NCI-H1930 (cell line): ENCODE measurements around the gene HEATR5A.
"Not testable (repeated sequence)": the region's sequence is repeated elsewhere in the genome, so short reads cannot be mapped to it uniquely, and the experiment has no call there.

Experiments
- DNase-seq, 2 experiments: peaks; one replicate each; lab custom pipeline; 2025; lab: John Stamatoyannopoulos, UW

The HEATR5A gene

DNA sequence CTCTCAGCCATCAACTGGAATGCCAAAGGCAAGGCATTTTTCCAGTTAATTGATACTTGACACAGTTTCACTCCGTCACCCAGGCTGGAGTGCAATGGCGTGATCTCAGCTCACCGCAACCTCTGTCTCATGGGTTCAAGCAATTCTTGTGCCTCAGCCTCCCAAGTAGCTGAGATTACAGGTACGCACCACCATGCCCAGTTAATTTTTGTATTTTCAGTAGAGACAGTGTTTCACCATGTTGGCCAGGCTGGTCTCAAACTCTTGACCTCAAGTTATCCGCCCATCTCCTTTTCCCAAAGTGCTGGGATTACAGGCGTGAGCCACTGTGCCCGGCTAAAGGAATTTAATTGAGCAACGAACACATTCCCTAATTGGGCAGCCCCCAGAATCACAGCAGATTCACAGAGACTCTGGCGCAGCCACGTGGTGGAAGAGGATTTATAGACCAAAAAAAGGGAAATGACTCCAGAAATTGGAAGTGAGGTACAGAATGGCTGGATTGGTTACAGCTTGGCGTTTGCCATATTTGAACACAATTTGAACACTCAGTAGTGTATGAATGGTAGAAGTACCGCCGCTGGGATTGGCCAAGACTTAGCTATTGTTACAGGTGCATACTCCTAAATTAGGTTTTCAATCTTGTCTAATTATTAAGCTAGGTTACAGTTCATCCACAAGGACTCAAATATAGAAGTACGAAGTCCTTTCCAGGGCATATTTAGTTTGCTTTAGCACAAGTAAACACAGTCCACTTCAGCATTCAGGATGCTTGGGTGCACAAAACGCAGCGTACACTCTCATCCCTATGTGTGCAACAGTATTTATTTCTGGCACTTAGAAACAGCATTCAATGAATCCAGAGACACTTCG is 162.6 kb downstream of the HEATR5A start:
- not testable (repeated sequence) for DNase-seq

DNA sequence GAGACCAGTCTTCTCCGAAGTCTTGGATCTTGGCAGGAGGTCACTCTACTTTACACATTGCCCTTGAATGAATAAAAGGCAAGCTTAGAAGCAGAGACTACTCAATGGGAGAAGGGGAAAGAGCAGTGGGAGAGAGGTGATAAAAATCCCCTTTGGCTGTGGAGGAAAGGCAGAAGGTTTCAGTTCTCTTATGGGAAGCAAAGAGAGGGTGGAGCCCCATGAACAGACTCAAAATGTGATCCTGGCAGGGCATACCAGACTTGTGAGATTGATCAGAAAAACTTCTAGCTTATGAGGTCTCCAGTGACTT is 163.2 kb downstream of the HEATR5A start:
- no peak for DNase-seq

DNA sequence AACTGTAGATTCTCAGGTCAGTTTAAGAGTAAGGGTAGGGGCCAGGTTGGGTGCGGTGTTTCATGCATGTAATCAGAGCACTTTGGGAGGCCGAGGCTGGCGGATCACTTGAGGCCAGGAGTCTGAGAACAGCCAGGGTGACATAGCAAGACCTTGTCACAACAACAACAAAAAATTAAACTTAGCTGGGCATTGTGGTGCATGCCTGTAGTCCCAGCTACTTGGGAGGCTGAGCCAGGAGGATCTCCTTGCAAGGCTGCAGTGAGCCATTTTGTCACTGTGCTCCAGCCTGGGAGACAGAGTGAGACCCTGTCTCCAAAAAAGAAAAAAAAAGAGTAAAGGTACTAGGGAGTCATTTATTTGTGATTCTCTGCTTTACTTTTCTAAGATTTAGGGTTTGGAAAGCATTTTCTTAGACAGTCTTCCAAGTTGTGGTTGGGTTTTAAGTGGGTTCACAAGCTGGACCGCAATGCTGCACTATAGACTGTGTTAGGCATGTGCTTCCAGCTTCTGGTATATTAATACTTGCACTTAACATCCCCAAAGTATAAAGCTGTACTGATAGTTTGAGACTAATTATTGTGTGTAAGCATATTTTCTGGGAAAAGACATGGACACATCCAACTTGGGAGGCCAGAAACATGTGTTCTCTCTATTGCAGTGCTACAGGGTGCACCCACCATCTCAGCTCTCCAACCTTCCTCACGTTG is 163.7 kb downstream of the HEATR5A start:
- DNase-seq = no peak

DNA sequence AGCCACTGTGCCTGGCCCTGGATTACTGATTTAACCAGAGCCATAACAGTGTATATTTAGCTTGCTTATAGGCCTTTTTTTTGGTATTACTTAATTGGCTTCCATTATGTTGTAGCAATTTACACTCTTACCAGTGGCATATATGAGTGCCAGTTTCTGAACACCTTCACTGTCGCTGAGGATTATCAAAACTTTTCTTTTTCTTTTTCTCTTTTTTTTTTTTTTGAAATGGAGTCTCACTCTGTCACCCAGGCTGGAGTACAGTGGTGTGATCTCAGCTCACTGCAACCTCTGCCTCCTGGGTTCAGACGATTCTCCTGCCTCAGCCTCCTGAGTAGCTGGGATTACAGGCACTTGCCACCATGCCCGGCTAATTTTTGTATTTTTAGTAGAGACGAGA is 164.4 kb downstream of the HEATR5A start:
- not testable (repeated sequence) for DNase-seq

DNA sequence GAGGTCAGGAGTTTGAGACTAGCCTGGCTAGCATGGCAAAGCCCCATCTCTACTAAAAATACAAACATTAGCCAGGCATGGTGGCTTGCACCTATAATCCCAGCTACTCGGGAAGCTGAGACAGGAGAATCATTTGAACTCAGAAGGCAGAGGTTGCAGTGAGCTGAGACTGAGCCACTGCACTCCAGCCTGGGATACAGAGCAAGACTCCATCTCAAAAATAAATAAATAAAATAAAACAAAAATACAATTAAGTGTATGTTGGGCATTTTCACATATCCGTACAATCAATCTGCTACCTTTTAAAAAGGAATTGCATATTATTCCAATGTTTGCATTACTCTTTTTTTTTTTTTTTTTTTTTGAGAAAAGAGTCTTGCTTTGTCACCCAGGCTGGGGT is 165.1 kb downstream of the HEATR5A start:
- DNase-seq = no peak

DNA sequence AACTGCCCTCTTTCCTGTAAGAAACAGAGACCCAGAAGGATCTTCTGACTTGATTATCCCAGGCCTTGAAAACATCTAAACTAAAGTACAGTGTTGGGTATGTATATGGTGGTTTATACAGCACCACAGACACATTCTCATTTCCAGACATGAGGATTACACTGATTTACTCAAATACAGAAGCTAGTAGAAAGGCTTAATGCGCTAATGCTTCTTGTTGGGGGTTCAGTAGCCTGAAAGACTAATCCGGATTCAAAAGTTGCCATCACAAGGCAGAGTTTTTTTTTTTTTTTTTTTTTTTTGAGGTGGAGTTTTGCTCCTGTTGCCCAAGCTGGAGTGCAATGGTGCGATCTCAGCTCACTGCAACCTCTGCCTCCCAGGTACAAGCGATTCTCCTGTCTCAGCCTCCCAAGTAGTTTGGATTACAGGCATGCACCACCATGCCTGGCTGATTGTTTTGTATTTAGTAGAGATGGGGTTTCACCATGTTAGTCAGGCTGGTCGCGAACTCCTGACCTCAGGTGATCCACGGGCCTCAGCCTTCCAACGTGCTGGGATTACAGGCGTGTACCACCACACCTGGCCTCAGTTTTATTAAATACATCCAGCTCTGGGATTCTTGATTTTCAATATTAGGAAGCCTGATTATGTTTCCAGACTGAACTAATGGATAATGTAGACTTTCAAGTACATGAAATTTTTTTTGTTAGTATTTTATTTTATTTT is 166.4 kb downstream of the HEATR5A start:
- no peak for DNase-seq

DNA sequence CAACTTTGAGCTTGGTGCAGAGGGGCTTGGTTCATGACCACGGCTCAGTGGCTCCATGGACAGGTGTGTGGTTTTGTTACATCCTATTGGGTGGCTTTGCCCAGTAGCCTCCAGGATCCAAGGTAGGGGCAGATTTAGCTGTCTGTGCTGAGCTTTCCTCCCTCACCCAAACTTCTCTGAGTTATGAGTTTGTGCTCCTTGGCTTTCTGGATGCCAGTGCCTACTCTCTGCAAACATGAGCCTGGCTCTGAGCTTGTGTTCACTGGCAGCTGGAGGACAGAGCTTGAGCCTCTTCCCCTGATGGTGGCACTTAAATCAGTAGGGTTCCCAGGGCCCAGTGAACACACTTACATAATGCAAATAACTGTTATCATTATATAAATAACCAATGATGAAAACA is 167.5 kb downstream of the HEATR5A start:
- no peak for DNase-seq

DNA sequence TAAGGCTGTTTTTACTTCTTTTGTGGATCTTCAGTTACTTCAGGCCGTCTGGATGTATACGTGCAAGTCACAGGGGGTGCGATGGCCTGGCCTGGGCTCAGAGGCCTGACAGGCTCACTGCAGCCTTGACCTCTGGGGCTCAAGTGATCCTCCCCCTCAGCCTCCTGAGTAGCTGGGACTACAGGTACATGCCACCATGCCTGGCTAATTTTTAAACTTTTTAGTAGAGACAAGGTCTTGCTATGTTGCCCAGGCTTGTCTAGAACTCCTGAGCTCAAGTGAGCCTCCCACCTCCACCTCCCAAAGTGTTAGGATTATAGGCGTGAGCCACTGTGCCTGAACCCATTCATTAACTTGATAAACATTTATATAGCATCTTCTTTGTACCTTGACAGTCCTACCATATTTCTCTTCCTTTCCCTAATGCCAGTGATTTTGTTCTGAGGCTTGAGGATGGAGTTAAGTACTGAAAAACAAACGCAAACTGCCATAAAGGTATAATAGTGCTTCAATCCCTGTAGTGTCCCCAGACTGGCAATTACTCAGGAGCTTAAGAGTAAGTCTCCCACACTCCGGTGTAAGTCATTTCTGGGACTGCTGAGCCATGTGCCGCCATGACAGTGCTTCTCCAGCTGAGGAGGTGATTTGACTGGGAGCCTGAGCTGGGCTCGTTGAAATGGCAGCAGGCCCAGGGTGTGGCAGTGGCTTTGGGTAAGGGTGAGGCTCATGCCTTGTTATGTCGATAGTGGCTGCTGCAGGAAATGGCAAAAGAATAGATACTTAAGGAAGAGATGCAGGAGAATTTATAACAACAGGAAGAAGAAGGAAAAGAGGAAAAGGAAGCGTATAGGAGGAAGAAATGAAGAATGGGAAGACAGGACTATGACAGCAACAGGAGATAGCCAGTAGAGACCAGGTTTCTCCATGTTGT is 169.1 kb downstream of the HEATR5A start:
- no peak for DNase-seq

DNA sequence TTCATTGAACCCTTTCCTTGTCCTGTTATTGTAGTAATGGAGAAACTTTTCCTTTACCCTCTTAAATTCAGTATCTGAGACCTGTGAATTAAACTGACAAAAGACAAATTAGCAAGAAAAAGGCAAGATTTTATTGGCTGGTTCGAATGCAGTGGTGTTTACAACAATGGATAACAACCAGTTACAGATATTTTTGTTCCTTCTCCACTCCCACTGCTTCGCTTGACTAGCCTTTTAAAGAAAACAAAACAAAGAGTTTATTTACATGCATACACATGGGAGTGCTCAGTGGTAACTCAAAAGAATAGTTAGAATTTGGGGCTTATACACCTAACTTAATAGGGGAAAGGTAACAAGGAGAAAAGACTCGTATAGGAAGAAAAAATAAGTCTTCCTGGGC is 175.7 kb downstream of the HEATR5A start:
- no peak for DNase-seq

DNA sequence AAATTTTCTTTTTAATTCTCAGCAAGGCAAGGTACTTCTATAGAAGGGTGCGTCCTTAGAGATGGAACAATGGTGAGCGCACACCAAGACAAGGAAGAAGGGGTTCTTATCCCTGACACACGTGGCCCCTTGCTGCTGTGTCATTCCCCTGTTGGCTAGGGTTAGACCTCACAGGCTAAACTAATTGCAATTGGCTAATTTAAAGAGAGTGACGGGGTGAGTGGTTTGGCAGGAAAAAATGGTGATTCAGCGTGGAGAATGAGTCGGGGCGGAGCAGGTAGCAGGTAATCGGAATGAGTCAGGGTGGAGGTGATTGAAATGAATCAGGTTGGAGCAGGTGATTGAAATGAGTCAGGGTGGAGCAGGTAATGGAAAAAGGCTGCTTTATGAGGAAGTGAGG is 176.5 kb downstream of the HEATR5A start:
- DNase-seq = no peak

DNA sequence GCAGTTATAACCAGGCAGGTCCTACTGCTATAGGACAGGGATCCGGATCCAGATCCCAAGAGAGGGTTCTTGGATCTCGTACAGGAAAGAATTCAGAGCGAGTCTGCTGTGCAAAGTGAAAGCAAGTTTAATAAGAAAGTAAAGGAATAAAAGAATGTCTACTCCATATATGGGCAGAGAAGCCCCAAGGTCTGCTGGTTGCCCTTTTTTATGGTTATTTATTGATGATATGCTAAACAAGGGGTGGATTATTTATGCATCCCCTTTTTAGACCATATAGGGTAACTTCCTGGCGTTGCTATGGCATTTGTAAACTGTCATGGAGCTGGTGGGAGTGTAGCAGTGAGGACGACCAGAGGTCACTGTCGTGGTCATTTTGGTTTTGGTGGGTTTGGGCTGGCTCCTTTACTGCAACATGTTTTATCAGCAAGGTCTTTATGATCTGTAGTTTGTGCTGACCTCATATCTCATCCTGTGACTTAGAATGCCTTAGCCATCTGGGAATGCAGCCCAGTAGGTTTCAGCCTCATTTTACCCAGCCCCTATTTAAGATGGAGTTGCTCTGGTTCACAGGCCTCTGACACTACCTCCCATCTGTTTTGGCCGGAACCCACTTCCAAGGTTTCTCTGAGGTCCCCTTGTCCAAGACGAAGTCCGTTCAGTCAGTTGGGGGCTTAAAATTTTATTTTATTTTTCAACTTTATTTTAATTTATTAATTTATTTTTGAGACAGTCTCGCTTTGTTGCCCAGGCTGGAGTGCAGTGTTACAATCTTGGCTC is 178.0 kb downstream of the HEATR5A start:
- not testable (repeated sequence) for DNase-seq
